HG03378 (cell line): ENCODE measurements around the gene PAGE5.

Source experiments
- ATAC-seq: cut with Tn5 transposase; IDR thresholded peaks from one replicate; pipeline ENCODE4 v1.9.1; 2021; ENCODE audit warnings: mild to moderate bottlenecking, moderate library complexity; ENCODE audit not compliant: unreplicated experiment

The PAGE5 gene

GRCh38 chrX:55220119-55220794 is at the start of gene PAGE5:
PAGE5 (plus strand) TSS chrX:55220346; CDS start chrX:55221383, 1,037 bp downstream.
- no peak for ATAC-seq

DNA sequence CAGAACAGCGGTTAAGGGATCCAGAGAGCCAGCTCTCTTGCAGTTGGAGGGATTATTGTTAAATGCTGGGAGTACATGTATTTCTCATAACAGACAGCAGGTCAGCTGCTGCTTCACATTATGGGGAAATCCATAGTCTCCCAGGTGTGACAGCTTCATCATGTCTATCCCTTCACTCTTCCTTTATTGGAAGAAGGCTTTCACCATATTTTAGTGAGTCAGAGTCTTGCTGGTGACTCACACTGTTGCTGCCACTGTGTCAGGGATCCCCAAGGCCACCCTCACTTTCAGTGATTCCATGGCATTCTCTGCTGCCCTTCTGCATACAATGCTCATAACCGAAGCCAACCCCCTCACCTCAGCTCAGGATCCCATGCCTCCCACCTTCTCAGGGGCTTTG is 32.9 kb upstream of the PAGE5 start:
- ATAC-seq: no peak

DNA sequence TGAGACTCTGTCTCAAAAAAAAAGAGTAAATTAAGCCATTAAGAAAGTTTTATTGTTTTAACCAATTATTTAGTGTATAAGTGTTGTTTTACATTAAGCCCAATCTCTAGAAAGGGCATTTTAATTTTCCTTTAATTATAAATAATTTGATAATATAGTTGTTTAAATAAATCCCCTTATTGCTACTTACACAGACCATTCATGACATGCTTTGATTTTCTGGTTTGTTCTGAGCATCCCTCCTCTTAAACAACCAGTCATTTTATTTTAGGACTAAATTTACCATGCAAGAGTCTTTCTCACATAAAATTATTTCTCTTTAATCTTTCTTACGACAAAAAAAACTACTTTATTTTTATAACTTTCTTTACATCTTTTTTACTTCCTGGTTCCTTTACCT is 23.5 kb upstream of the PAGE5 start:
- no peak for ATAC-seq

- ATAC-seq: no peak
Observed at GRCh38 chrX:55201930-55202579, 18.1 kb upstream of the PAGE5 start.

DNA sequence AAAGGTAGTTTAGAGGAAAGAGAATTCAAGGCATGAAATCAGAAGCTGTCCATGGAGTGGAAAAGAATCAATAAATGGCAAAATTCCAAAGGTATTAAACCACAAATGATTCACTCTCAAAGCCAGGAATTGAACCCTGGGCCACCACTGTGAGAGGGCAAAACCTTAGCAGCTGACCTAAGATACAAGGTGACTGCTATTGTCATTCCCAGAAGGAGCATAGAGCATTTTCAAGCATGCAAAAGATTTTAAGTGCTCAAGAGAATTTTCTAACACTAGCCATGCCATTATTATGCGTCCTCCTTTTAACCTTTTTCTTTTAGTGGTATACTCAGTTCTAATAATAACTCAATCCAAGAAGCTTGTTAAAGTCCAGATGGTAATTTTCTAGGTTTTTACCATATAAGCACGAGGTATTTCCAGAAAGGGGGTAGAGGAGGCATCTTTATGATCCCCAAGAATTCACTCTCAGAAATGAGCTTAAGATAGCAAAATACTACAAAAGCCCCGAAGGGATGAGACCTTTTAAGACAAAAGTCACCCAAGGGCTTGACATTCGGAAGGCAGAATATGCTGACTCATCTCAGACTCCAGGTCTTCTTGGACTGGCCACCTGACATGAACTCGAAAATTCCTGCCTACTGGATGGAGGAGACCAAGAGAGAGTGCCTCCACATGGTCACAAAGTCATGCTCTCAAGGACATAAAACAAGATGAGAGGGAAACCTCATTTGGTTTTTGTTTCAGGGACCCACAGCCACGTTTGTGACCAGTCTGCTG is 13.8 kb upstream of the PAGE5 start:
- no peak for ATAC-seq

DNA sequence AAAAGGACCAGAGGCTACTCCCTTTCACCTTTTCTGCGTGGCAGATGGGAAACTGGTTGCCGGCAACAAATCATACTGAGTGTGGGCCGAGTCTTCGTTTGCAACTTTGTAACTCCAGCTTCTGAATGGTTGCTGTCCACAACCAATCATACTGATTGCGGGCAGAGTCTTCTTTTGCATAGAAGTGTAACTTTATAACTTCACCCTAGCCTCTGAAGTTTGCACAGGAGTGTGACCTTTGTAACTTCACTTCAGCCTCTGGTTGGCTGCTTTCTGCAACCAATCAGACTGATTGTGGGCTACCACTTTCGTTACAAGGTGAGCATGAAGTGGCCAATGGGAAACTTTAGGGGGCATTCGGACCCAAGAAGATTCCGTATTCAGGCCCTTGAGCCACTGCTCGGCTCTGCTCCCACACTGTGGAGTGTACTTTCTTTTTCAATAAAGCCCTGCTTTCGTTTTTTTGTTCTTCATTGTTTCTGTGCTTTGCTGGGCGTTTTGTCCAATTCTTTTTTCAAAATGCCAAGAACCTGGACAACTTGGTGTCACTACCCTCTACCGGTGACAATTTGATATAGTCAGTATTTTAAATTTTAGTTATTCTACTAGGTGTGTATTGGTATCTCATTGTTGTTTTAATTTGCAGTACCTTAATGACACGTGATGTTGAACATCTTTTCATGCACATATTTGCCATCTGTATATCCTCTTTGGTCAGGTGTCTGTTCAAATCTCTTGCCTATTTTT is 9.0 kb upstream of the PAGE5 start:
- no peak for ATAC-seq

GRCh38 chrX:55213381-55213780 is 6.8 kb upstream of the PAGE5 start:
- no peak for ATAC-seq

- ATAC-seq: no peak
Observed at GRCh38 chrX:55240788-55241340, 20.7 kb downstream of the PAGE5 start.

DNA sequence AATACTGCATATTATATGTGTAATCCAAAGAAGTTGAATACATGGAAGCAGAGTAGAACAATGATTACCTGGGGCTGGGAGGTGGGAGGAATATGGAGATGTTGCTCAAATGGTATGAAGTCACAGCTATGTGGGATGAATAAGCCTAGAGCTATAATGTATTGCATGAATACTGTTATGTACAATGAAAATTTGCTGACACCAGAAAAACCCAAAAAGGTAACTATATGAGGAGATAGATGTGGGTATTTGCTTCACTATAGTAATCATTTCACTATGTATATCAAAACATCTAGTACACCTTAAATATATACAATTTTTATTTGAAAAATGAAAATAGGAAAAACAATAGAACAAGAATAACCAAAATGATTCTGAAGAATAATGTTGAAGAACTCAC is 33.4 kb downstream of the PAGE5 start:
- no peak for ATAC-seq

GRCh38 chrX:55260806-55261205 is 40.7 kb downstream of the PAGE5 start:
- ATAC-seq: no peak

- ATAC-seq: no peak
Observed at GRCh38 chrX:55264816-55265215, 44.7 kb downstream of the PAGE5 start, which contains the start of gene PAGE3. PAGE3 (minus strand) TSS chrX:55264916; CDS start chrX:55263903, 1,013 bp downstream.
